DOHH2 (cell line): ENCODE measurements around the gene NR2F1-AS1.

Experiments used
- CTCF ChIP-seq: fragments of 200-600 bp; sonication (generic); IDR thresholded peaks from one replicate; pipeline ENCODE4 v1.5.1; 2014; ENCODE audit warnings: antibody characterized with exemption, mild to moderate bottlenecking, low read depth, low read length; ENCODE audit not compliant: poor library complexity, severe bottlenecking
- EZH2phosphoT487 ChIP-seq: fragments of 200-600 bp; sonication (generic); IDR thresholded peaks from 2 replicates; pipeline ENCODE4 v1.6.1; 2017; ENCODE audit warnings: borderline replicate concordance, mild to moderate bottlenecking, antibody characterized with exemption, low read length, moderate library complexity, mixed read lengths

GRCh38 chr5:93579692-93580062, 1.3 kb downstream of the NR2F1-AS1 start:
- TF ChIP-seq CTCF: no peak
- no peak for TF ChIP-seq EZH2phosphoT487
